Rectal smooth muscle tissue (tissue), 1 donor: ENCODE data around the gene TBC1D22A.
"Not testable (repeated sequence)": the region's sequence is repeated elsewhere in the genome, so short reads cannot be mapped to it uniquely, and the experiment has no call there.

Source experiments
- H3K27ac ChIP-seq: one replicate; pipeline ENCODE4 v1.7.0; 2013; ENCODE audit warnings: low read depth, low read length, inconsistent platforms
- H3K27me3 ChIP-seq: one replicate; pipeline ENCODE4 v1.7.0; 2013; ENCODE audit warnings: low read length; ENCODE audit not compliant: control insufficient read depth, insufficient read depth
- H3K36me3 ChIP-seq: one replicate; pipeline ENCODE4 v1.7.0; 2013; ENCODE audit warnings: low read length; ENCODE audit not compliant: control insufficient read depth, insufficient read depth
- H3K4me1 ChIP-seq: one replicate; pipeline ENCODE4 v1.7.0; 2013; ENCODE audit warnings: low read length; ENCODE audit not compliant: control insufficient read depth, insufficient read depth
- H3K4me3 ChIP-seq: one replicate; pipeline ENCODE4 v1.7.0; 2013; ENCODE audit warnings: low read length
- H3K9ac ChIP-seq: one replicate; pipeline ENCODE4 v1.7.0; 2013; ENCODE audit warnings: low read length

The TBC1D22A gene

DNA sequence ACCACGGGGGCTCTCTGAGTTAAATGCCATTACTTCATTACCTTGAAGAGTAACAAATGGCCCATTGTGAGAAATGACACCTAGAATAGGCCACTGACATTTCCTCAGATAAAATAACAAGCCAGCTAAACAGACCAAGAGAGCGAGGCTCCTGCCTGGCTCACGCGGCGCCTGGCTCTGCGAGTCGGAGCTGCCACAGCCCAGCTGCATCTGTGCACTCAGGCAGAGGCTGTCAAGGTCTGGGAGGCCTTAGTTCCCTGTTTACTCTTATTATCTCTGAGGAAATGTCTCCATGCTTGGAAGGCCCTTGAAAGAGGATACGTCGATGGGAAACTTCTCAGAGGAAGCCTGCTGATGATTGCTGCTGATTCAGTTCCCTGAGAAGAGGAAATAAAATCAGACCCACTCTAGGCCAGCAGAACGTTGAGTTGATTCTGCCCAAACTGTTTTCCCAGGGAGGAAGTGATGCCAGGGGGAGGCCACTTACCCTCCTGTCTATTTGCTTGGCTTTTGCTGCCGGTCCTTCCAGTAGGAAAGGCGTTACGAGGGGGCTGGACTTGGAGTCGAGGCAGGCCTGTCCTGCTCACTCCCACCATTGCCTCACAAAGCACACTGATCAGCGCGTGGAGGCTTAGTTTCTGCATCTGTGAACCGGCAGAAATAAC is 208.8 kb downstream of the TBC1D22A start:
- H3K4me1 ChIP-seq: no peaks in the 10 kb centered on the region
- H3K27ac ChIP-seq: no peak overlapping the region
- H3K36me3 ChIP-seq: peaks cover 5% of the 10 kb centered on the region
- no peak overlapping the region for H3K9ac ChIP-seq
- no peak overlapping the region for H3K4me3 ChIP-seq
- no peaks in the 10 kb centered on the region for H3K27me3 ChIP-seq

DNA sequence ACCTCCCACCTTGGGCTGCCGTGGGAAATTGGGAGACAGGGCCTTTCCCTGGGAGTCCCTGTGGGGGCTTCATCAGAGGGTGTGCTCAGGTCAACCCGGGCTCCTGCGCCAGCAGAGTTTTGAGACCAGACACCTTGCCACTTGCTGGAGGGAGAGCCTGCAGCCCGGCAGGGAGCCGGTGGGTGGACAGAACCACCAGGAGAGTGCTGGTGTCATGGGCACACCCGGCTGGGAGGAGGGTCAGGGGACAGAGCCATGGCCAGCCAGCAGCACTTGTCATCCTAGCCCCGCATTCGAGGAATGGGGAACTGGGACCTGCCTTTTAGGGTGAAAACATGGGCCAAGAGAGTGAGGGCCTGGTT is 209.3 kb downstream of the TBC1D22A start:
- H3K9ac ChIP-seq: no peak overlapping the region
- peaks cover 5% of the 10 kb centered on the region for H3K36me3 ChIP-seq
- no peak overlapping the region for H3K27ac ChIP-seq
- no peaks in the 10 kb centered on the region for H3K4me1 ChIP-seq
- no peak overlapping the region for H3K4me3 ChIP-seq
- no peaks in the 10 kb centered on the region for H3K27me3 ChIP-seq

DNA sequence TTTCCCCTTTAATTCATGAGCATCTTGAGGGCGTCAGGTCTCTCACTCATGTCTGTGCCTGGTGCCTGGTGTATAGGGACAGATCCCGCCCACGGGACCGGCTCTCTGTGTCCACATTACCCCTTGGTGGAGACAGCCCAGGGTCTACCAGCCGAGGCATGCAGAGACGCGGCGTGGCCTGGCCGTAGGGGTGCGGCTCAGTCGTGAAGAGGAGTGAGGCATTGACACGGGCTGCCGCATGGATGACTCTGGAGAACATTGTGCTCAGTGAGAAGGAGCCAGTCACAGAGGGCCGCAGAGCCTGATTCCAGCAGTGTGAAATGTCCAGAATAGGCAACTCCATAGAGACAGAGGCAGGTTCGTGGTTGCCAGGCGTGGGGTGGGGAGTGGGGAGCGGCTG is 209.8 kb downstream of the TBC1D22A start:
- Histone ChIP-seq H3K4me3 (no peak overlapping the region), H3K27me3 (no peaks in the 10 kb centered on the region), H3K9ac (no peak overlapping the region), H3K4me1 (no peaks in the 10 kb centered on the region), H3K36me3 (peaks cover 5% of the 10 kb centered on the region), H3K27ac (no peak overlapping the region)

DNA sequence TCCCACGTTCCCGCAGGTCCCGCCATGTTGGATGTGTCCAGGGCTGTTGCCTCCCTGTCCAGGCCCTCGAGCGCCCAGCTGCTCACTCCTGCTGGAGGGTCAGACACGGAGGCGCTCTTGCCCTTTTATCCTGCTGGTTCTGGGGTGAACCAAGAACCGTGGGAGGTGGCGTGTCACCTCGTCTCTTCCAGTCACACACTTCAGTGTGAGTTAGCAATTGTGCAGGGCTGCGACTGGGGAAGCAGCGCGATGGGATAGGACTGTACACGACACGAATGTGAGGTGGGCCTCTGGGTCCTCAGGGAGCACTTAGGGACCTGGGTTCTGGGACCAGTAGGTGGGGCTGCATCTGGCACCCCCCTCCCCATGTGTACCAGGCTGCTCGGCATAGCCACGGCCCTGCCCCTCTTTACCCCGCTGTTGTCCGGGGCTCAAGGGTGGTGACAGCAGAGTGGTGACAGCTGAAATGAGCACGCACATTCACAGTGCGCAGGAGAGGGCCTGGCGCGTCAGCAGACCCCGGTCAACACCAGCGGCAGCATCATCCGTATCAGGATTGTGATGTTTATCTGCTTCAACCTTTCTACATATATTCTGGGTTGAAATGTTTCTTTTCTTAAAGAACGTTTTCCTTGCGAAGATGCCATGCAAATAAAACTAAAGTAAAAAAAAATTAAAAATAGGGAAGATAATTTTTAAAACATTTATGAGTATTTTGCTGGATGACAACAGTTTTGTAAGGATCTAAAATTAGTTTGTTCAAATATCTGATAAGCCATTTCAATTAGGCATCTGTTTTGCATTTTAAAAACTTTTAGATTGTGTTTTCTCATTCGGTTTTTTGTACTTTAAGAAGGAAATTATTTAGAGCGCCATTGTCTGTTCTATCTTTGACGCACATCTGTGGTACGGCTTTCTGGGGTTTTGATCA is 210.7 kb downstream of the TBC1D22A start:
- no peak overlapping the region for H3K27ac ChIP-seq
- no peak overlapping the region for H3K4me3 ChIP-seq
- no peaks in the 10 kb centered on the region for H3K4me1 ChIP-seq
- peaks cover 5% of the 10 kb centered on the region for H3K36me3 ChIP-seq
- H3K27me3 ChIP-seq: no peaks in the 10 kb centered on the region
- H3K9ac ChIP-seq: no peak overlapping the region

DNA sequence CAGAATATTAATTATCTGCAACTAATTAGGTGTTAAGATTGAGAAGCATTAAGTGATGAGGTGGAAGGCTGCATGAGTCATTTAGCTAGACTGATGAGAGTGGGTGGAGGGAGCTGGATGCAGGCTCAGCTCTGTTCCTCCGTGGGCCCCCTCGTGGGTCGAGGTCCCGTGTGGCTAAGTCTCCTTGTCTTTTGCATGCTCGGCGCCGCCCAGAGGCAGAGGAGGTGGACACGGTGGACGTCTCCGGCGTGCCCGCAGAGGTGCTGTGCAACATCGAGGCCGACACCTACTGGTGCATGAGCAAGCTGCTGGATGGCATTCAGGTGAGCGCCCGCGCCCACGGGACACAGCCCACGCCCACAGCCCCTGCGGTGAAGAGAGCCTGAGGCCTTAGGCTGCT is 211.6 kb downstream of the TBC1D22A start:
- Histone ChIP-seq H3K9ac (no peak overlapping the region), H3K4me1 (no peaks in the 10 kb centered on the region), H3K36me3 (peaks cover 5% of the 10 kb centered on the region), H3K4me3 (no peak overlapping the region), H3K27me3 (no peaks in the 10 kb centered on the region), H3K27ac (no peak overlapping the region)

DNA sequence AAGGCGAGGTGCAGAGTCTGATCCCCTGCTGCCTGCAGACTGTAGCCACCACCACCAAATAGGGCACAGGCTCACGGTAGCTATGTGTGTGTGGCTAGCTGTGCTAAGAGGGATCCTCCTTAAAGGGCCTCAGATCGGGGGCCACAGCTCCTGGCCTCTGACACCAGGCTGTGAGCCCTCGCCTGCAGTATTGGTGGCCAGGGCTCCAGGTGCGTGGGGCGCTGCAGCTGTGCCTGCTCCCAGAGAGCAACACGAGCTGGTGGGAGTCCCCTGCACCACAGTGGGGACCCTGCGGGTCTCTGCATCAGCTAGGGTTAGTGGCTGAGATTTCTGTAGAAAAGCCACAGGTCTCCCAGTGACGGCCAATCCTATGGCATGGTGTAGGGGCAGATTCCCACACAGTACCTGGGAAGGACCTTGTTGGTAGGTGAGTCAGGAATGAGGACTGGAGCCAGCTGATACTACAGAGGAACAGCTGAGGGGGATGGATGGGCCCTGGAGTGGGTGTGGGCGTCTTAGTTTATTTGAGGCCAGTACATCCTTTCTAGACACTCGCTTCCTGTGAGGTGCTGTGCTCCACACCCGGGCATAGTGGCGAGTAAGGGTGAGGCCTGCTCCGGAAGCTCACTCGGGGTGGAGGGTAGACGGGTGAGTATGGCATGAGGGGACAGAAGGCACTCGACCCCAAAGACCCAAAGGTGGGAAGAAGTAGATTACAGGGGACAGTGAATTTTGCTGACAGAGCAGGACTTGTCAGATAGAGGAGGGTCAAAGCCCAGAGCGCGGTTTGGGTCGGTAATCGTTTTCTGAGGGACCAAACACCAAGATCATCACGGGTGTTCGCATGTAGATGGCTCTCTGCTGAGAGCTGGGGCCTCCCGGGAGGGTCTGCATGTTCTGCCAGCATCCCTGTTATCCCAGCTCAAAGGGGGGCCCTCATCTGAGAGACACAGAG is 212.5 kb downstream of the TBC1D22A start:
- Histone ChIP-seq H3K36me3 (peaks cover 5% of the 10 kb centered on the region), H3K27ac (no peak overlapping the region), H3K9ac (no peak overlapping the region), H3K4me3 (no peak overlapping the region), H3K27me3 (no peaks in the 10 kb centered on the region), H3K4me1 (no peaks in the 10 kb centered on the region)

DNA sequence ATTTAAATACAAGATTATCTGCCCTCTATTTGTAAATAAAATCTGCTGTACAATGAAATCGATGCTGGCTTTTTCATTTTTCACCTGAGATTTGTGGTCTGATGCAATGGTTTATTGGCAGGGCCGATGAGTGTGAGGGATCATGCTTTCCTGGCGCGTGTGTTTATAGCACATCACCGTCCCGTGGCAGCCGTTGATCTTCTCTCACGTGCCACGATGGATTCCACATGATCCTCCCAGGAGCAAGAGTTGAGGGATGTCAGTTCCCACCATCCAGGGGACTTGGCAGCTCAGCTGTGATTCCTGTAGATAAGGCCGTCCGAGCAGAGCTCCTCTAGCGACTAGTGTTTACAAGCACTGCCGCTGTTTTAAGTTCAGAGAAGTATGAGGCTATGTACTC is 213.7 kb downstream of the TBC1D22A start:
- no peak overlapping the region for H3K27ac ChIP-seq
- no peak overlapping the region for H3K9ac ChIP-seq
- H3K4me3 ChIP-seq: no peak overlapping the region
- no peaks in the 10 kb centered on the region for H3K27me3 ChIP-seq
- H3K36me3 ChIP-seq: peaks cover 5% of the 10 kb centered on the region
- H3K4me1 ChIP-seq: no peaks in the 10 kb centered on the region

DNA sequence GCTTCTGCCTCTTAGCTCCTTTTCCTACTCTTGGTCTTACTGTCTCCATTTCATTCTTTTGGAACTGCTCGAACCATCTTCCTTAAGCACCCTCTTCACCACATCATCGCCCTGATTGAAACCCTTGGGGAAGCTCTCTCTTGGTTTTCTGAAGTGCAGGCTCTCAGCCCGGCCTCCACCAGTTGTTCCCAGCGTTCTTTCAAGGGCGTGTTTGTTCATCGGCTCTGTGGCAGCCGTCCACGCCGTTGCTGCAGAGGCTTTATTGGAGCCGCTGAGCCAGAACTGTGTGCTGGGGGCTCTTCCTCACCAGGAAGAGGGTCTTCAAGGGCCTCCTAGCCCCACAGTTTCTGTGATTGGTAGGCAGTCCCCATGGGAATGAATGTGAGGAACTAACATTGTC is 214.1 kb downstream of the TBC1D22A start:
- Histone ChIP-seq H3K27ac (no peak overlapping the region), H3K9ac (no peak overlapping the region), H3K4me1 (no peaks in the 10 kb centered on the region), H3K4me3 (no peak overlapping the region), H3K36me3 (peaks cover 5% of the 10 kb centered on the region), H3K27me3 (no peaks in the 10 kb centered on the region)

DNA sequence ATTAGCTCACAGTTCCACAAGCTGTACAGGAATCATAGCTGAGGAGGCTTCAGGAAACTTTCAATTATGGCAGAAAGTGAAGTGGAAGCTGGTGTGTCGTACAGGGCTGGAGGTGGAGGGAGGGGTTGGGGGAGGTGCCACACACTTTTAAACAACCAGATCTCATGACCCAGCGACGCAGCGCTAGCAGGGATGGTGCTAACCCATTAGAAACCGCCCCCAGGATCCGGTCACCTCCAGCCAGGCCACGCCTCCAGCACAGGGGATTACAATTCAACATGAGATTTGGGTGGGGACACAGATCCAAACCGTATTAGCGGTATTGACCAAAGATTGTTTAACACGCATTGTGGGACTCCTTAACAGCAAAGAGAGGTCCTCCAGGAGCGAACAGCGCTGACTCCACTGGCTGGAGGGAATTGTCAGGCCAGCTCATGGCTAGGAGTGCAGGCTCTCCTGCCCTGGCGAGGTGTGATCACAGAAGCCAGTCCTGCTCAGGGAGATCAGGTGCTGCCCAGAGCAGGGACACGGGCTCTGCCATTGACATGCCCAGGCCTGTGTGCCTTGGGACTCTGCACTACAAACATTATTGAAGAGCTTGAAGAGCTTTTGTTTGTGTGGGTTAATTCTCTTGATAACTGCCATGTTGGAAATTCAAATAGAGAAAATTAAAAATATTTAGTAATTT is 215.3 kb downstream of the TBC1D22A start:
- H3K36me3 ChIP-seq: peaks cover 5% of the 10 kb centered on the region
- H3K4me1 ChIP-seq: no peaks in the 10 kb centered on the region
- no peak overlapping the region for H3K27ac ChIP-seq
- H3K27me3 ChIP-seq: no peaks in the 10 kb centered on the region
- H3K9ac ChIP-seq: no peak overlapping the region
- no peak overlapping the region for H3K4me3 ChIP-seq

DNA sequence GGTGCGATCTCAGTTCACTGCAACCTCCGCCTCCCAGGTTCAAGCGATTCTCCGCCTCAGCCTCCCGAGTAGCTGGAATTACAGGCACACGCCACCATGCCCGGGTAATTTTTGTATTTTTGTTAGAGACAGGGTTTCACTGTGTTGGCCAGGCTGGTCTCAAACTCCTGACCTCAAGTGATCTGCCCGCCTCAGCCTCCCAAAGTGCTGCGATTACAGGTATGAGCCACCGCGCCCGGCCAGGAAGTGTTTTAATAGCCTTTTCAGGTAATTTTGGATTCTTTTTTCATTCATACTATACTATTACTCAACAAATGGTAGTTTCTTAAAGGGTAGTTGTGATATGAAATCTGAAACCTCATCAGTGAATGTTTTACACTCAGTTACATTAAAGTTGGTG is 216.2 kb downstream of the TBC1D22A start:
- not testable (repeated sequence) for H3K36me3 ChIP-seq, H3K9ac ChIP-seq, H3K4me3 ChIP-seq, H3K27ac ChIP-seq, H3K4me1 ChIP-seq, H3K27me3 ChIP-seq

DNA sequence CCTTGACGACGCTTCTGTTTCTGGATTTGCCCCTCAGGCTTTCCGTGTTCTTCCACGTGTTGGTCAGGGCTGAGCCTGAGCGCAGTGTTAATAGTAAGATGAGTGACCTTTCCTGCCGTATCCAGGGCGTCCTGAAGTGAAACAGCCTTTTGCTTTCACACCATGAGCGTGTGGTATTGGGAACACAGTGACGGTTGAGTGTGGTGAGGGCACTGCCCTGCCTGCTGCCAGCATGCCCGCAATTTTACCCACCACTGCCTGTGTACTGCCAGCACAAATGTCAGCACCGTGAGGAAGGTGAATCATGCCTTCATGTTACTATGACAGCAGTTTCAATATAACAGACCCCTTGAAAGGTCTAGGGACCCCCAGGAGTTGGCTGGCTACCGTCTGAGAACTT is 217.1 kb downstream of the TBC1D22A start:
- H3K4me3 ChIP-seq: no peak overlapping the region
- H3K9ac ChIP-seq: no peak overlapping the region
- no peaks in the 10 kb centered on the region for H3K27me3 ChIP-seq
- no peaks in the 10 kb centered on the region for H3K4me1 ChIP-seq
- peaks cover 2% of the 10 kb centered on the region for H3K36me3 ChIP-seq
- H3K27ac ChIP-seq: no peak overlapping the region

DNA sequence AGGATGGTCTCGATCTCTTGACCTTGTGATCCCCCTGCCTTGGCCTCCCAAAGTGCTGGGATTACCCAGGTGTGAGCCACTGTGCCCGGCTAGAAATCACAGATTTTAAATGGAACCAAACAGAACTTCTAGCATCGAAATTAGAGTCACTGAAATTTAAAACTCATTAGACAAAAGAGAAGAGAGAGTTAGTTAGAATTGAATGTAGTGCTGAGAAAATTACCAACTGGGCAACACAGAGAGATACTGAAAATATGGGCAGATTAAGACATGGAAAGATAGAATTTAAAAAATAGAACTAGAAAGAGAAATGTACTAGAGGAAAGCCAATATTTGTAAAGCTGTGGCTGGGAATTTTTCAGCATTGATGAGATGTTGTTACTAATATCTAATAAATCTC is 217.9 kb downstream of the TBC1D22A start:
- Histone ChIP-seq H3K9ac (no peak overlapping the region), H3K27ac (no peak overlapping the region), H3K4me1 (no peaks in the 10 kb centered on the region), H3K27me3 (no peaks in the 10 kb centered on the region), H3K36me3 (no peaks in the 10 kb centered on the region), H3K4me3 (no peak overlapping the region)
